Limb (tissue), 2 donors: ENCODE measurements around the gene UBE2V1.
"Not testable (repeated sequence)": the region's sequence is repeated elsewhere in the genome, so short reads cannot be mapped to it uniquely, and the experiment has no call there.

Source experiments
- DNase-seq, 2 donors: peaks; one replicate each; pipeline ENCODE4 v3.0.0-alpha.2; 2016; ENCODE audit errors: extremely low spot score in 2 of 2

Gene UBE2V1

GRCh38 chr20:50112512-50113419 is at the start of gene UBE2V1:
UBE2V1 (minus strand) TSS chr20:50113150; CDS start chr20:50113128, 22 bp downstream.
- DNase-seq: peak; percentile 91 to 94

GRCh38 chr20:50161494-50161893 is 48.5 kb upstream of the UBE2V1 start:
- not testable (repeated sequence) for DNase-seq

DNA sequence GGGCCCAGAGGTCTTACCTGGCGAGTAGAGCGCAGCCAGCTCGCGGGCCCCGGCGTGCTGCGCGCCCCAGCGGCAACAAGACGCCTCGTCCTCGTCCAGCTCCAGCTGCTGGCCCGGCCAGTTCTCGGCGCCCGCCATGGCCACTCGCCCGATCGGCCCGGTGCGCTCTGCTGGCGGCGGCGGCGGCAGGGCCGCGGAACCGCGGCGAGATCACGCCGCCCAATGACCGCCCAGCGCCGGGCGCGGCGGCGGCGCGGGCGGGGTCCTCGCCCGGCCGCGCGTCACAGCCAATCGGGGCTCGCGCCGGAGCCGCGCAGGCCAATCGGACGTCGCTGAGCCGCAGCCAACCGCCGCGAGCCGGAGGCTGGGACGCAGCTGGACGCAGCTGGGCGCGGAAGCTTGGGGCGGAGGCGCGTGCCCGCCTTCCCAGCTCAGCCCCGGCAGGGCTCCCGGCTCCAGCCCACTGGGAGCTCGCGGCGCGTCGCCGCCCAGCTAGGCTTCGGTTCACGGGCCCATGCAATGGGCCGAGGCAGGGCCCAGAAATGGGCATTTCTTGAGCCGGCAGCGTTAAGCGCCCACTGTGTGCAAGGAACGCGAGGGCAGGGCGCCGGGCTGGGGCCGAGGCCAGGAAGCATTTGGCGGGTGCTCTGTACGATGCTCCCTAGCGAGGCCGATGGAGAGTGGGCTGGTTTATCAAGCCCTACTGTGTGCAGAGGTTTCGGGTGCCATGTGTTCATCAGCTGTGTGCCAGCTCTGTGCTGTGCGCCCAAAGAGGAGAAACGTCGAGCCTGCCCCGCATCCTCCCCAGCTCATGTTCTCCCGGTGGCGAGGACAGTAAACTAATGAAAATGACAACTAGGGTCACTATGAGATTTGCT is 40.8 kb upstream of the UBE2V1 start, which contains the start of gene PEDS1:
TSS of gene PEDS1 (minus strand) at position 224 of the 878 bp plus-strand sequence. CDS start at position 138, 86 bp downstream.
- peak; percentile 92 to 93 for DNase-seq

- no peak for DNase-seq
Measured at GRCh38 chr20:50153153-50153499, 40.2 kb upstream of the UBE2V1 start.

- no peak for DNase-seq
Measured at GRCh38 chr20:50152394-50153152, 39.6 kb upstream of the UBE2V1 start.

DNA sequence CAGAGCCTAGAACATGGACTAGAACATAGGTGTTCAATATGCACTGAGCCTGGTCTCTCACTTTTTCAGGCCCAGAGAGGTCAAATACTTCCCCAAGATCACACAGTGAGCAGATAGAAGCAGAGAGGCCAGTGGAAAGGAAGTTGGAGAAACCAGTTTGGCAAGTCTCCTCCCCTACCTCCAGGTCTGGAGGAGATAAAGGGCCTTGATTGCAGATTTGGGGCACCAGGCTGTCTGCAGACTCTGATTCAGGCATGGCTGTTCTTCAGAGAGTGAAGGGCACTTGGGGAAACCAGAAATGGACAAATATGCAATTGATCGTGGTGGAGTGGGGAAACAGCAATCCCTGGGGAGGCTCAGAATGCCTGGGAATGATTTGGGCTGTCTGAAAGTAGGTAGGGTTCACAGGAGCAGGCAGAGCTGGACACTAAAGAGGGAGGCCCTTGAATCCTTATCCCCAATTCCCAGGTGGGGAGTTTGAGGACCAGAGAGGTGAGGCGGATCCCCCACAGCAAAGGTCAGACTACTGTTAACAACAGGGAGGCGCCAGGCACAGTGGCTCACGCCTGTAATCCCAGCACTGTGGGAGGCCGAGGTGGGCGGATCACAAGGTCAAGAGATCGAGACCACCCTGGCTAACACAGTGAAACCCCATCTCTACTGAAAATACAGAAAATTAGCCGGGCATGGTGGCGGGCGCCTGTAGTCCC is 38.2 kb upstream of the UBE2V1 start:
- no peak for DNase-seq

DNA sequence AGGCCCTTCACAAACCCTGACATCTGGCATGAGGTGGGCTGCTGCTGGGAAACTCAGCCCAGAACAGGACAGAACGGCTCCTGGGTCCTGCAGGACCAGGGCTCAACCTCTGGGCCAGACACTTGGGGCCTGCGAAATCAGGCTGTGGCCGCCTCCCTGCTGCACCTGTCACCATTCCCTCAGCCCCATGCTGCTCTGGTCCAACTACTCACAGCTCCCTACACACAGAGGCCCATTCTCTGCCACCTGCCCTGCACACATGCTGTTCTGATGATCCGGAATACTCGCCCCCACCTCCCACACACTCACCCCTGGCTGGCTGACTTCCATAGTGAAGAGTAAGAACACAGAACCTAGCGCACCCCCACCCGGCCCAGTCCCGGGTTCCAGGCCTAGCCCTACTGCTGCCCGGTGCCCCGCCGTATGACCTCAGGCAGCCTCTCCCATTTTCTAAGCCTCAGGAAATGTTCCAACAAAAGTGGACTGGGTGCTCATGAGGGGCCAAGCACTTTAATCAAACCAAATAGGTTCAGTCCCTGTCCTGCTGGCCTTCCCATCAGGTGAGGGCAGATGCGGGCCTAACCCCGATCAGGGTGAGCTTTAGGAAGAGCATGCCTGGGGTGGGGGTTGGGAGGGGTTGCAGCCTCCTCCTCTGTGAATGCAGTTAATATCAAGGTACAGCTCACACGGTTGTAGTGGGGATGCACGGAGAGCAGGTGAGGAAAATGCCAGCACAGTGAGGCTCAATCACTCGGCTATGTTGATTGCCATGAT is 36.7 kb upstream of the UBE2V1 start:
- no peak for DNase-seq

- no peak for DNase-seq
Measured at GRCh38 chr20:50146732-50147662, 34.0 kb upstream of the UBE2V1 start.

DNA sequence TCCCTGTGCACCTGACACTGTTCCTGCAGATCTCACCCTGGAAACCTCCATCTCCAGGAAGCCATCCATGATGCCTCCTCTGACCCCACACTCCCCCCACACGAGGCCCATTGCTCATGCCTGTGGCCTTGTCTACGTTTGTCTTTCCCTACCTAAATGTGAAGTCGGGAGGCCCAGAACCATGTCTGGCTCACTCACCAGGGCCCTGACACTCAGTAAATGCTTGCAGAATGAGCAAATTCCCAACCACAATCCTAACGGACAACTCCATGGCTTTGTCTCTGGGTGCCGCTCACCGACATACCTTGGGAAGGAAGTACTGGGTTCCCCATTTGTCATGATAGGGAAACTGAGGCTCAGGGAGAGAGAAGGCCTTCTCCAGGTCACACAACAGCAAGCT is 33.3 kb upstream of the UBE2V1 start:
- no peak for DNase-seq

DNA sequence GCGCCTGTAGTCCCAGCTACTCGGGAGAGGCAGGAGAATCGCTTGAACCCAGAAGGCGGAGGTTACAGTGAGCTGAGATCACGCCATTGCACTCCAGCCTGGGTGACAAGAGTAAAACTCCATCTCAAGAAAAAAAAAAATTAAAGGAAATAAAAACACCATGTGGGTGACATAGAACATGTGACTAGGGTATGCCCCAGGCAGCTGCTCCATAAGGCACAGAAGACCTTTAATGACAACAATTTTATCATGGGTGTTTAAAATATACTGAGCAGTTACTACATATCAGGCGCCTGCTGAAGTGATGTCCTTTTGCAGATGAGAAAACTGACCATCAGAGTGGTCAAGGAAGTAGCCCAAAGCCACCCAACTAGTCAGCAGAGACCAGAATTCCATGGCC is 32.6 kb upstream of the UBE2V1 start:
- DNase-seq: no peak

GRCh38 chr20:50144362-50144761 is 31.4 kb upstream of the UBE2V1 start:
- no peak for DNase-seq

DNA sequence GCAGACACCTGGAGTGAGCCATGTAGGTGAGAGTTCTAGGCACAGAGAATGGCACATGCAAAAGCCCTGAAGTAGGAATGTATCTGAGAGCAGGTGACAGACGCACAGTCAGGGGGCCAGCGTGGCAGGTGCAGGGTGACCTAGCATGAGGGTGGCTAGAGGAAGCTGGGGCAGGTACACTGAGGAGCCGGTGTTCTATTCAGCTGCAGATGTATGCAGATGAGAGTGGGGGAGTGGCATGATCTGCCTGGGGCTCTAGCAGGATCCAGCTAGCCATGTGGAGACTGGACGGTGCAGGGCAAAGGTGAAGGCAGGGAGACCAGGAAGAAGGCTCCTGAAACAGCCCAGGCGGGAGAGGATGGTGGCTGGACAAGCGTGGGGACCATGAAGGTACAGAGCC is 29.9 kb upstream of the UBE2V1 start:
- no peak for DNase-seq

- DNase-seq: no peak
Measured at GRCh38 chr20:50141811-50142561, 29.0 kb upstream of the UBE2V1 start.

- DNase-seq: no peak
Measured at GRCh38 chr20:50141018-50141675, 28.2 kb upstream of the UBE2V1 start.

GRCh38 chr20:50140339-50140859 is 27.4 kb upstream of the UBE2V1 start:
- DNase-seq: no peak

DNA sequence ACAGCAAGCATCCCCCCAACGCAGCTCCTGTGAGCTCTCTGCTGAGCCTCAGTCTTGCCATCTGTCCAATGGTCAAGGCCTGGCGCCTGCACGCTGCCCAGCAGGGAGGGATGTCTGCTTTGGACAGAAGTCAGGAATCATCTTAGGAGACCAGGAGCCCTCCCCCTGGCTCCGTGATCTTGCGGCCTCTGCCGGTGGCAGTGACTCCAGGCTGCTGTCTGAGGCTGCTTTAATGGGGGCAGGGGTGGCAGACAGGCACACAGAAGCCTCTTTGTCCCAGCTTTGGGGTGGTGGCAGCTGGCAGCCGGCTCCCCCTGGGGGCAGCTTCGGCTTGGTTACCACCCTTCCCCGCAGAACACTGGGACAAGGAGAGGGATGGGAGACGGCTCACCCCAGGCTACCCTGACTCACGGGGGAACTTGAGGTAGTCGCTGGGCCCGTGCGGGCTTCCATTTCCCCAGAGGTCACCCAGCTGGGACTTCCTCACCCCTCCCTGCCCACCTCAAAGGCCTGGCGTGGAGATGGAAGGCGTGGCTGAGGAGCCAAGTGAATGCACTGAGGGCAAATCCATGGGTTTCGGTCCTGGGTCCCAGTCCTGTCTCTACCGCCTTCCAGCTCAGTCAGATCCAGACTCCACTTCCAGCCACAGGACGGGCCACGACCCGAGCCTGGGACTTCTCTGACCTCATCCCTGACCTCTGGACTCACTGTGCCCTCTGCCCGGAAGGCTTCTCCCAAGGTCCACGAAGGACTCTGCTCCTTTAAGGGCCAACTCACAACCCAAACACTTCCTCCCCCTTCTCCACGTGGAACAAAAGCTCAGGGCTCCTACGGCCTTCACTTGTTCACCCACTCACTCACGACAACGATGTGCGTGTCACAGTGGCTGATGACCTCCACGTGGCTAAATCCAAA is 25.8 kb upstream of the UBE2V1 start:
- DNase-seq: no peak
